NCI-H2029 treated with DMSO at 0.1 percent for 48 hours (cell line): ENCODE measurements around the gene GPSM3.
"Not testable (repeated sequence)": the region's sequence is repeated elsewhere in the genome, so short reads cannot be mapped to it uniquely, and the experiment has no call there.

ENCODE experiments used
- DNase-seq: peaks from one replicate; lab custom pipeline; 2025; lab: John Stamatoyannopoulos, UW

GPSM3 gene

DNA sequence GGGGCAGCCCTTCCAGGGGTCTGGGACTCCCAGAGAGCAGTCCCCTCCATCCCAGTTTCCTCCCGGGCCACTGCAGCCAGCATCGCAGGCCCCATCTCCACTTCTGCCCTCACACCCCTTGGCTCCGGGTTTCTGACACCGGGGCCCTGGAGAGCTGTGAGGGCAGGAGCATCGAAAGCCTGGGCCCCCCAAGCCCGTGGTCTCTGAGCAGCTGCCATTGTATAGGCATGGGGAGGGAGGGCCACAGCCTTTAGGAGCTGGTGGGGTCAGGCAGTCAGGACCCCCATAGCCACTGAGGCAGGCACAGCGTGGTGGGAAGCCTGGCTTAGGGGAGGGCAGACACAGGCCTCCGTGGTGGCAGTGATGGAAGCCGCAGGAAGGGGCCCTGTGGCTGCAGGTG lies 9.7 kb upstream of the GPSM3 start:
- no peak for DNase-seq

- DNase-seq, result no peak
These were observed 8.4 kb upstream of the GPSM3 start for GRCh38 chr6:32200711-32201475.

DNA sequence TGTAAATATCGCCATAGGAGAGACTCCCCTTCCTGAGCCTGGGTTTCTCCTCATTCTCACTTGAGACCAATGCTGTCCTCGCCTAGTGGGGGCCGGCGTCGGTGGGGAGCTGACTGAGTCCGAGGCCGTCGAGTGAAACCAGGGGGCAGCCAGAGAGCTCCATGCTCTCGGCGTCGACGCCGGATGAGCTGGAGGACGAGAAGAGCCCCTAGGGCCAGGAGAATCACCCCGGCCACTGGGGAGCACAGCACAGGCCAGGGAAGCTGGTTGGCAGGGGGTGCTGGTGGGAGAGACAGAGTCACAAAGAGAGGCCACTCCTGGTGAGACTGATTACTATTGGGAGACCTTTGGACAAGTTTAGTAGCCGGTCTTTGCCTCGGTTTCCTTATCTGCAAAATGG lies 6.4 kb upstream of the GPSM3 start:
- no peak for DNase-seq

DNA sequence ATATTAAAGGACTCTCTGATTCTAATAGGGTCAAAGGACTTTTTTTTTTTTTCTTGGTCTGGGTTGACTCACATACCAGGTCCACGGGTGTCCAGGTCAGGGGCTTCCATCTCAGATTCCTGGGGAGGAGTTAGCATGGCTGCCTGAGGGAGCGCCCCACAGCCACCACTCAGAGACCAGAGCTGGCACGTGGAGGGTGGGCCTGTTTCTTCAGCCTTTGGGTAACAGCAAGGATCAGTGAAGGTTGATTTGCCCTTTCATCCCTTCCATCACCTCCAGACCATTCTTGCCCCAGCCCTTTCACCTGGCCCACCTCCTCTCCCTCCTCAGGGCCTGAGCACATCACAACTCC lies 5.9 kb upstream of the GPSM3 start:
- DNase-seq, result no peak

GRCh38 chr6:32196682-32197616 lies 4.5 kb upstream of the GPSM3 start:
- DNase-seq, result no peak

DNA sequence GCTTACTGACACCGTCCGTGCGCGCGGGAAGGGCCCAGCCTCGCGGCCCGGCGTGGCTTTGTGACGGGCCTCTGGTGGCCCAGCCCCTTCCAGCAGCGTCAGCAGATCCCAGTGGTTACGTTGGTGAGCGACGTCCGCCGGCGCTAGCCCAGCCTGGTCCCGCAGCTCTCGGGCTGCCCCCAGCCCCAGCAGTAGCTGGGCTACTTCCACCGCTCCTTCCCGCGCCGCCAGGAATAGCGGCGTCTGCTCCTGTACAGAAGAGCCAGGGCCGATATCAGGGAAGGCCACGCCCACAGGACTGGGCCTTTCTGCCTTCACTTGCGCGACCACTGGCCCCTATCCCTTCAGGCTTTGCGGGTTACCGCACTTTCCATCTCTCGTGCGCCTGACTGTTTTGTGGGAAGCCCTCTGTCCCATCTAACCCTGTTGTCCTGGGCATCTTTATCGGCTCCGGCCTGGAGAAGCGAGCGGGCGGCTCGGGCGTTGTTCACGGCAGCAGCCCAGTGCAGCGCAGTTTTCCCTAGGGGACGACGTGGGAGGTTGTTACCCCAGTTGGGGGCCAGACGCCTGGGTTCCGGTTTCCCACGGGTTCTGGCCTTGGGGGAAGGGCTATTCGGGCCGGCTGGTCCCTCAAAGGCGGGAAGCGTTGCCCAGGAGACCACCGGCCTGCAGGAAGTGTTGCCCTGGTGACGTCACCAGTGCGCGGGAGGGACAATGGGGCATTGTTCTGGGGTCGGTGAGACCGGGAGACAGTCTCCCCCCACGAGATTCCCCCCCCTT lies 3.6 kb upstream of the GPSM3 start:
- peak; percentile 19 for DNase-seq

DNA sequence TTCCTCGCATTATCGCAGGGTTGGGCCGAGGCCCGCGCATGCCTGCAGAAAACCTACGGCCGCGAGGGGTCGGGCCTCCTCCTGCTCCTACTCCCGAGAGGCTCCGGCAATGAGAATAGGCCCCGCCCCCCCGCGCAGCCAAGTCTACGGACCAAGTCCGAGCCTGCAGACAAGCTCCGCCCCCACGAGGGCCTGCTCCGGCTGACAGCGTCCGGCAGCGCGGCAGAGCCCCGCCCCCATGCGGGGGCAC lies 3.1 kb upstream of the GPSM3 start:
- DNase-seq, result peak; percentile 97

DNA sequence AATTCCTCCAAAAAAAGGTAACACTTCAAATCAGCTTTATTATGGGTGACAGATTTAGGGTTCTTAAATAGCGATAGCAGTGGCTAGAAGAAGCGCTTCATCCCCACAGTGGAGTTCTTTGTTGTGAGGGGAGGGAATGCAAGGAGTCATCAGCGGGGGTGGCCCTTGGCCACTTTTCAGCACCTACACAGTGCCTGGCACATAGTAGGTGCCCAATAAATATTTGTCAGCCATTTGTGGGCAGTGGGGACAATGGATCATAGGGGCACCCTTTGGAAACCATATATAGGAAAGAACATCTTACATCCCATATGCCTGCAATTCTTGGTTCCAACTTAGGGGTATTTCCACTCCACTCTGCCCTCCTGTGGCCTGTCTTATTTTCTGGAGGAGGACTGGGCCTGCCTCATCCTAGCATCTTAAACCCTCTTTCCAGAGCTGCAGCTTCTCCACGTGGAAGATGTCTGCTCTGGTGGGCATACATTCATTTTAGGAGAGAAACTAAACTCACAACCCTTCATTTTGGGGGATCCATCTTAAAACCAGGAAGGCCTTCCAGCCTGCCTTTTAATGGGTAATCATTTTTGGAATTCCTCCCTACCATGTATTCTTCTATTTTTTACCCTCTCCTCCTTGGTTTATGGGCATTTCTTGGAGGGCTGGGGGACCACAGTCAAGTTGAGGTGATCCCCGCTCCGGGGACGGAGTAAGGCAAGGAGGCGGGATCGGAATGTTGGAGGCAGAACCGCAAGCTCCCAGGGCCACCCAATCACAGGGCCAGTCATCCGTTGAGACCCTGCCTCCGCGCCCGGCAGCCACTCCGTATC lies 2.6 kb upstream of the GPSM3 start:
- DNase-seq, result no peak

DNA sequence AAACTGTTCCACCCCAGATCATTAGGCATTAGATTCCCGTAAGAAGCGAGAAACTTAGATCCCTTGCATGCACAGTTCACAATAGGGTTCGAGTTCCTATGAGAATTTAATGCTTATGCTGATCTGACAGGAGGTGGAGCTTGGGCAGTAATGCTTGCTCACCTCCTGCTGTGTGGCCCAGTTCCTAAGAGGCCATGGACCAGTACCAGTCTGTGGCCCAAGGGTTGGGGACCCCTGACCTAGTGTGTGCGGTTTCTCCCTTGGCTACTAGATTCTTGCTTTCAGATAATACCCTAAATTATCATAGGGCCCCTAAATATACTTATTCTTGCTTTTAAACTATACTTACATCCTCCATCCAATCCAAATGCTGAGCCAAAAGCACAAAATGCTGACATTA lies 1.9 kb upstream of the GPSM3 start:
- DNase-seq, result no peak

GRCh38 chr6:32193096-32193495 lies 653 bp upstream of the GPSM3 start:
- not testable (repeated sequence) for DNase-seq

- DNase-seq, result no peak
These were observed 491 bp downstream of the GPSM3 start for GRCh38 chr6:32191696-32192607.

DNA sequence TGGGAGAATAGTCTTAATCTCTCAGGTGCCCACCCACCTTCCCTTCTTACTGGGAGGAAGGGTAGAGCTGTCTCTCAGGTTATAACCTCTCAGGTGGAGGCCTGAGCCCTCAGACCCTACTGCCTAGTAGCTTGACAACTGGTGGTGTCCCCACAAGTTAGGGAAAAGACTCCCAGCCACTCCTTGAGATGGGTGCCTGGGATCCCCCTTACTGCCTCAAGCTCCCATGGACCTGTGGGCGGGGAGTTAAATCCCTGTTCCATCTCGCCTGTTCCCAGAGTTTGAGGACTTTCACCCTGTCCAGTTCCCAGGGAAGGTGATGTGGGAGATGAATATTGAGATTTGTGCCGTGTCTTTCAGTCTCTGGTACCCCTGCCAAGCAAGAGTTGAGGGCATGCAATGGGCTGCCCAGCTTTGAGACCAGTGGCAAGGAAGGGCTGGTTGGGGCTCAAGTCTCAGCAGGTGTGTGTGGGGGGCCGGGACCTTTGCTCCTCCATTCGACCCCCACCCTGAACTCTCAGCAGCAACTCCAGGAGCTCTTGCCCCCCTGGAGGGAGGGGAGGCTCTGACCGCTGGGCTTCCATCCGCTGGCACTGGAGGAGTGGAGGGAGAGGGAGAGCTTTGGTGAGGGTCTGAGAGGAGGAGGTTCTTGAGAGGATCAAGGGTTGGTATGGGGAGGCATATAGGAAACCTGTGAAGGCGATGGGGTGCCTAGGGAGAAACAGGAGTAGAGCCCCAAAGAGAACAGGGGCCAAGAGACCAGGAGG lies 1.3 kb downstream of the GPSM3 start:
- DNase-seq, result no peak

DNA sequence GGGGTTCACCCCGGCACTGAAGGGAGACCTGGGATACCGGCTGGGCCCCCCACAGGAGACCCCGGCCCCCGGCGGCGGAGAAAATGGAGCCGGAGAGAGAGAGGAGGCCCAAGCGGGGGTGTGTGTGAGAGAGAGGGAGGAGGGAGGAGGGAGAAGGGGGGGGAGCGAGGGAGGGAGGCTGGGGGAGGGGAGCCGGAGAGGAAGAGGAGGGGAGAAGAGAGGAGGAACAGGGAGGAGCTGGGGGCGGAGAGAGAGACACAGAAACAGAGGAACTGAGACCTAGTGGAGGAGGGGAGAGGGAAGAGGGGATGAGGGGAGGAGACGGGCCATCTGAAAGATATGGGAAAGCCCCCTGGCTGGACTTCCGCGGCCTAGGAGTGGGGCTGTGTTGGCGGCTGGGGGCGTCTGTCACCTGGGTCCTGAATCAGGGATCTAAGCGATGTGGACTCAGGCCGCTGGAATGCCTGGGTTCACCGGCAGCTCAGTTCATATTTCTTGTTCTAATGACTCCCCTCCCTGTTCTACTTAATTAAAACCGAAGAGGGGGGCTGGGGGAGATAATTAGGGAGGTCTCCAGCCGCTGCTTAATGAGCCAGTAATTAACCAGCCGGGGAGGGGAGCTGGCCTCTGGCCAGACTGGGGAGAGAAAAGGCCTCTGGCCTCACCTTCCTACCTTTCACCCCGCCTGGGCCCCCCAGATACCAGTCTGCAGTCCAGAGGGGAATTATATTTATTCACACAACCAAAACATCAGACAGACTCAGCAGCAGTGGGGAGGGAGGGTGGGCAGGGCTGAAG lies 2.2 kb downstream of the GPSM3 start, which contains the start of gene PBX2:
PBX2 (minus strand) TSS at position 149 of the 798 bp plus-strand sequence. CDS start 287 bp downstream, outside the sequence.
- DNase-seq, result peak; percentile 81

GRCh38 chr6:32189742-32190053 lies 2.7 kb downstream of the GPSM3 start:
- no peak for DNase-seq

DNA sequence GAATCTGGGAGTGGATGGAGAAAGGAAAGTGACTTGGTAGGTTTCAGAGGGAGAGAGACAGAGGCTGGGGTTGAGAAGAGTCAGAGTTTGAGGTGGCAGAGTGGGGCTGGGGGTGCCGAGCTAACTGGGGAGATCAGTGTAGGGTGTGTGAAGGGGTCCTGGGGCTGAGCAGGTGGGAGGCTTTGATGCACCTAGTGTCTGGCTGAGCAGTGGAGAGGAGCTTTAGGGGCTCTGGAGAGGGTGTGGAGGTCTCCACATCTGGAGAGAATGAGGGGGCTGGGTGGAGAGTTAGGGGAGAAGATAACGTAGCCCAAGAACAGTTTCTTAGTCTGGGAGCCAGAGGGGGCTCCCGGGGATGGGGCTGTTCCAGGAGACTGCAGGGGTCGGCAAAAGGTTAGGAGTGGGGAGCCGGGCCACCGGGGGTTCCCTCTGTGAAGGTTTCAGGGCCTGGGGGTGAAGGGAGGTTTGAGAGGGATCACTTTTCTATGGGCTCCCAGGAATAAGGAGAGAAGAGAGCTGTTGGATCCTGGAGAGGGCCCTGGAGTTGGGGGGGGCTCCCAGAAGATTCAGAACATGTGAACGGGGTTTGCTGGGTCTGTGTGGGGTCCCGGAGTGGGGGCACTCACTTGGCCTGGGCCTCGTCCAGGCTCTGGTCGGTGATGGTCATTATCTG lies 3.2 kb downstream of the GPSM3 start:
- DNase-seq, result no peak

DNA sequence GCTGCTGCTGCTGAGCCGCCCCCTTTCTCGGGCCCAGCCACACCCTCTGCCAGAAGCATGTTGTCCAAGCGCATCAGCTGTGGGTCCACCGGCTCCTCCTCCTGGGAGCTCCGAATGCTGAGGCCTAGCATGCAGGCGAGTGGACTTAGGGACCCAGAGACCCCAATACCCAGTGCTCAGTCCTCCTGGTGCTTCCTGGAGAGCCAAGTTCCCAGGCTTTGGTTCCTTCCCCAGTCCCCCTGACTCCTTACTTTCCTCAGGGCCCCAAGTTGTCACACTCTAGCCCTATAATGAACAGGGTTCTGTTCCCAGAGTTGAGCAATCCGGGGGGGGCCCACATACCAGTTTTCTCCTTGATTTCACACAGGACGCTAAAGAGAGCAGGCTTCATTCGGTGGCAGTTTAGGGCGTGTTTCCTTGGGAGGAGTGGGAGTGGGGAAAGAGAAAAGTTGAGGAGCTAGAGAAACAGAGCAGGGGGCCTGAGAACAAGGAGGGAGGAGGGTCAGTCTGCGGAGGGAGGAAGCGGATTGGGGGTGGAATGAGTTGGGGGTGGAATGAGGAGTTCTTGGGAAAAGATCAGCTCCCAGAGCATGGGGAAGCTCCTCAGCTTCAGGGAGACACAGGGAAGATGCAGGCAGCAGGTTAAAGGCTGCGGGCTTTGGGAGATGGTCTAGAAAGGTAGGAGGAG lies 3.9 kb downstream of the GPSM3 start:
- no peak for DNase-seq

DNA sequence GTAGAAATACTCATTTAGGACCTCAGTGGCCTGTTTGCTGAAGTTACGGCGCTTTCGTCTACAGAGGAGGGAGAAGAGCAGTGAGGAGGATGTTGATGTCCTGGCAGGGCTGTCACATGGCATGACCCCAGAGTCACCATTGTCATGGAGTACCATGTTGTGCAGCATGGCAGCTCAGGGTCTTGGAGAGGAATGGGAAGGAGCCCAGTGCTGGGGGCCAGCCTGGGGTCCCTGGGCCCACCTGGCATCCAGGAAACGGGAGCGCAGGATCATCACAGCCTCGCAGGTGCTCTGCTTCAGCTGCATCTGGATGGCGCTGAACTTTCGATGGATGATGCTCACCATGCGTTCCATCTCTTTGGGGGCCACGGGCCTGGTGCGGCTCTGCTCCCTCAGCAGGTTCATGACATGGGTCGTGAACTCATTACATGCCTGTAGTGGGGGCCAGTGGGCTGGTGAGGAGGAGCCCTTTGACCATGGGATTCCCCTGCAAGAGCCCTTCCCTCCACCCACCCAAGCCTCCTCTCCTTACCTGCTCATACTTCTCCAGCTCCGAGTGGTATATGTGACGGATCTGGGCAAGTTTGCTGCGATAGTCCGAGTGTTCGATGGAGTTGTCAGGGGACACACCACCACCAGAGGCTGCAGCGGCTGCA lies 4.6 kb downstream of the GPSM3 start:
- DNase-seq, result not testable (repeated sequence)
